ENCODE results near the gene TRIM38.
"Not testable (repeated sequence)": the region's sequence is repeated elsewhere in the genome, so short reads cannot be mapped to it uniquely, and the experiment has no call there.

Gene TRIM38, protein sequence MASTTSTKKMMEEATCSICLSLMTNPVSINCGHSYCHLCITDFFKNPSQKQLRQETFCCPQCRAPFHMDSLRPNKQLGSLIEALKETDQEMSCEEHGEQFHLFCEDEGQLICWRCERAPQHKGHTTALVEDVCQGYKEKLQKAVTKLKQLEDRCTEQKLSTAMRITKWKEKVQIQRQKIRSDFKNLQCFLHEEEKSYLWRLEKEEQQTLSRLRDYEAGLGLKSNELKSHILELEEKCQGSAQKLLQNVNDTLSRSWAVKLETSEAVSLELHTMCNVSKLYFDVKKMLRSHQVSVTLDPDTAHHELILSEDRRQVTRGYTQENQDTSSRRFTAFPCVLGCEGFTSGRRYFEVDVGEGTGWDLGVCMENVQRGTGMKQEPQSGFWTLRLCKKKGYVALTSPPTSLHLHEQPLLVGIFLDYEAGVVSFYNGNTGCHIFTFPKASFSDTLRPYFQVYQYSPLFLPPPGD

DNA sequence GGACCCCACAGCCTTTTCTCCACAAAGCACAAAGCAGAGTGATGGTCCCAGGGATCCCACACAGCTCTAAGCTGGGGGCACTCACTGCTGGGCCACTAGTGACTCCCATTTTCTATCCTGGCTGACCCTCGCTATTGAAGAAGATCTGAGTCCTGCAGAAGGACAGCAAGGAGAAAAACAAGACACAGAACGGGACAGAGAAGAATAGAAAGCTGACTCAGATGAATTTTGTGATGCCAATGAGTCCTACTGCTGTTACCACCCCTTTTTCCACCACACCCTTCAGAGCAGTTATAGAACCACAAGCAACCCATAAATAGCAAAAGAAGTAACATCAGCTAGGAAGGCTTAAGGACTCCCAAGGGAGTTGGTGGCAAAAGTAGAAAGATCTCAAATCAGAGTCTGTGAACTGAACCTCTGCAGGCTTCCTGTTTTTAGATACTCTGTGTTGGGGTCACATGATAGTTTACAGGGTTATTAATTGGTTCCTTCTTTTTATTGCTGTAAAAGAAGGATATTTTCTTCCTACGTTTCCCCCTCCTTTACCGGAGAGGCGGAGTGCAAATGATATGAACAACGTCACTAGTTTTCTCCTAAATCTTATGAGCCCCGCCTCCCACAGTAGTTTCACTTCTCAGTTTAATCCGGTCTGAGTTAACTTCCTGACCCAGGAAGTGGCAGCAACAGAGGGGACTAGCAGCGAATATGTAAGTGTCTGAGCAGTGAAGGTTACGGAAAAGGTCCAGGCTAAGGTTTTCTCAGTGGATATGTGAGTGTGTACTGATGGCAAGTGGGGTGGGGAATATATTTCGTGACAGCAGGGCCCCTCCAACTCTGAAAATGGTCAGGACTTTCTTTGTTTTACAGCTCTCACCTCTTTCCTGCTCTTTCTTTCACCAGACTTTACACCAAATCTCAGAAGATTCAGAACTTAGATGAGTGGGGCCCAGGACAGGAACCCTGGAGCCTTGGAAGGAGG, at the start of gene TRIM38:
Gene TRIM38 (plus strand): TSS at position 654 of the 979 bp plus-strand sequence. CDS start 3,721 bp downstream, outside the sequence.
- DNase-seq, result no peak

DNA sequence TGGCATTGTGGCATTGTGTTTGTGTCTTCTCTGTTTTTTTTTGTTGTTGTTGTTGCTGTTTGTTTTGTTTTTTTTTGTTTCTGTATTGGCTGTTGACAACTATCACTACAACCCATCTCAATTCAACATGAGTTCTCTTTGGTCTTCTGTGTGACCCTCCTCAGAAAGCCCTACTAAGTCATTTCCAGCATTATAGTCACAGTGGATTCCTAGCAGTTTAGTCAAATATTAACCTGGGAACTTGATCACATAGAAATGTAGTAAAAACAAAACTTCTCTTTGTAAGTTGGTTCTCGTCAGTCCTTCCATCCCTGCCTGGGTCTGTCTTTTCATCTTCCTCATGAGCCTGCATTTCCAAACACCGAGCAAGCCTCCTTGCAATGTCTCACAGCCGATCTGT, 48.9 kb upstream of the TRIM38 start:
- DNase-seq, result no peak

DNA sequence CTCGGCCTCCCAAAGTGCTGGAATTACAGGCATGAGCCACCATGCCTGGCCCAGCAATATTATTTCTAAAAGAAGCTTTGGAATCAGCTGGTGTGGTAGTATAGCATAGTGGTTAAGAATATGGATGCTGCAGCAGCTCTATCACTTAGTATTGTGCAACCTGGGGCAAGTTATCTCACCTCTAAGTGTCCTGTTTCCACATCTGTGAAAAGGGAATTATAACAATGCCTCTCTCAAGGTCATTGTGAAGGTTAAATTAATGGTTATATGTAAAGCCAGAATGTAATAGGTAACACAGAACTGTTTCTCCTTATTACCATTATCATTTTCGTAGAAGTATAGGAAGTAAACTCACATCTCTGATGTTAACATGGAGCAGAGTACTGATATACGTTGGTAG, 46.3 kb upstream of the TRIM38 start:
- DNase-seq, result no peak

DNA sequence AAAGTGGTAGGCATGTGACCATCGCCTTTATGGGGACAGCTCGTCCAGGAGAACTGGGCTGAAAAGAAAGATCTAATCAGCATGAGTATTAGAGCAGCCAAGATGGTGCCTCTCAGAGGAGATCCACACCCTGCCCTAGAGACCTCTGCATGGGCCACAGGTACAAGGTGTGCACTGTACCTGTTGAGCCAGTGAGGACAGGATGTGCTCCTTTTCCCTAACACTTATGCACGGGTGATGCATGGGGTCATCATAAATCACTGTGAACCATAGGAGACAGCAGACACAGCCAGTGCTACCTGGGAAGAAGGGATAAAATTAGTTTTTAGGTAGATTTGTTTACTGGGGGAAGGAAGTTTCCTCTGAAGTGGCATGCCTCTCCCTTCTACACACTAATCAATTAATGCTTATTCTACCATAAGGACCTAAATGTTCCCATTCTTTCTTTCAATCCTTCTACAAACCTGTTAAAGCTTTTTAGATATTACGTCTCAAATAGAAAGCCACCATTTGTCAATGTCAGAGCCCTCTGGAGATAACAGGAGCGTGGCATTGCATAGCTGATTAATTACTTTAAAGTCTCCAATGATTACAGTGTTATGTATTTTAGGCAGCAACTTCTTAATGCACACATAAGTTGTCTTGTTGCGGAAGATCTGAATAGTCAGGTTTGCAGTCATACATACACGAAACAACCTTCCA, 45.7 kb upstream of the TRIM38 start:
- no peak for DNase-seq

DNA sequence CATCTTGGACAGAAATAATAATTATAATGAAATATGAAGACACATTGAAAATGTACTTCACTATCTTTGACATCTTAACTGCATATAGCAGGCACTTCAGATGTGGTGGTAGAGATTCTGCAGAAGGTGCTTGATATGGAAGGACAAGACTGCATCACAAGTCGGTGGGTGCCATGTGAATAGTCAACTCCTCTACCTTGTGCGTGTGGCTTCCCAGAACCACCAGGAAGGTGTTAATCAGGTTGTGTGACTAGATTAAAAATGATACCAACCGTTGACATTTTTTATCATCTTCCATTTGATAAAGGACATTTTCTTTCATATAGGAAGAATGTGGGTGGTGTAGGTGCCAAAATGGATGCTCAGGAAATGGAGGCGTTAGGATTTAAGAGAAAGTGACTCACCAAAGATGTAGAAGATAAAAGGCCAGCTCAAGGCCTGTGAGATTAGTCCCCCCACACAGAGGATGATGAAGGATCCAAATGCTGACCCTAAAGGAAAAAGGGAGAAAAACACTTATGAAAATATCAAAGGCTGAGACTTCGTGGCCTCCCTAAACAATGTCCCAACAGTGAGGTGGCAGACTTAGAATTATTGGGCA, 44.4 kb upstream of the TRIM38 start:
- no peak for DNase-seq

DNA sequence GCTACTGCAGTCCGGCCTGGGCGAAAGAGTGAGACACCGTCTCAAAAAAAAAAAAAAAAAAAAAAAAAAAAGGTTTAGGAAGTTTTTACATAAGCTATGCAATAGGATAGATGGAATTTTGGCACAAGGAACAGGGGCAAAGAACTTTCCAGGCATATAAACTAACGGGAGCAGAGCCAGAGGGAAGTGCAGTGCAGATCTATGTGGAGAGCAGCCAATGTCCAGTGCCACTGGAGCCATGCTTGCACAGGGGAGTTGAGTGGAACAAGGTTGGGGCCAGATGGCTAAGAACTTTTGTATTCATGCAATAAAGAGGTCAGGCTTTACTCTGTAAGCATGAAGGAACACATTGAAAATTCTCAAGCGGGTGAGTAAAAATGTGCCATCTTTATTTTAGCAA, 42.9 kb upstream of the TRIM38 start:
- no peak for DNase-seq

DNA sequence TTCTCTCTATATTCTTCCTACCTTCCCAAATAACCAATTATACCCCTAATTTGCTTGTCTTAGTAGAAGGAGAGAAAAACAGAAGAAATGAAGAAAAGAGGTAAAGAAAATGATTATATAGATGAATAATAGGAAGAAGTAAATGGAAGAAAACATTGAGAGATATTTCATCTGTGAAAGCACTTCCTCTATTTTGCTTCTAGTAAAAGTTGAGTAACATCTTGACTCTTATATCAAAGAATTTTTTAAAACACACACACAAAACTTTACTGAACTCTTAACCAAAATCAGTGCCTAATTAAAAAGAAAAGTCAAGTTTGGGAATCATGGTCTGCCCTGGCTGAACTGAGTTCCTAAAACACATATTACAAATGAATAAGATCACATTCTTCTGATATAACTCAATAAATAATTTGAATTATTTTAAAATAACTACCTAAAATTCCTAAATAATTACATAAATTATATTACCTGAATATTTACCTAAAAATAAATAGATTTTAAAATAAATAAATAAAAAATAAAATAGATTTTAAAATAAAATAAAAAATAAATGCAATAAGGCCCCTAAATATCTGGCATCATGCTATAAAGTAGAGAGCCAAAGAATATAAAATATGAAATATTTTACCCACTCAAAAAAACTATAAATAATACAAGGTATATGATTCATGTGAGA, 40.9 kb upstream of the TRIM38 start:
- DNase-seq, result no peak

DNA sequence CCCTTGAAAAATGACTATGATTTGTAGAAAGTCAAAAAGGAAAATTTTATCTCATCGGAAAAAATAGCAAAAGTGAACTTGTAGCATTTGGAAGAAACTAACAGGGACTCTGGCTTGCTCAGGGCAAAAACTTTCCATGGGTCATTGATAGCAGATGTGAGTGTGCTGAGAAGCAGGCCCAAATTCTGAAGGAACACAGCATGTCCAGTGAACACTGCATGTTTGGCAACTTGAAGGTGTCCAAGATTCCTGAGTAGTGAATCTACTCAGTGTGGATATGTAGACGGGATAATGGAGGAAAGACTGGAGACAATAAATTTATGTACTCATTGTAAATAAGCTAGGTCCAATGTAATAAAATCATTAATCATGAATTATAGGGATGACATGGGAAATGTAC, 40.3 kb upstream of the TRIM38 start:
- no peak for DNase-seq

DNA sequence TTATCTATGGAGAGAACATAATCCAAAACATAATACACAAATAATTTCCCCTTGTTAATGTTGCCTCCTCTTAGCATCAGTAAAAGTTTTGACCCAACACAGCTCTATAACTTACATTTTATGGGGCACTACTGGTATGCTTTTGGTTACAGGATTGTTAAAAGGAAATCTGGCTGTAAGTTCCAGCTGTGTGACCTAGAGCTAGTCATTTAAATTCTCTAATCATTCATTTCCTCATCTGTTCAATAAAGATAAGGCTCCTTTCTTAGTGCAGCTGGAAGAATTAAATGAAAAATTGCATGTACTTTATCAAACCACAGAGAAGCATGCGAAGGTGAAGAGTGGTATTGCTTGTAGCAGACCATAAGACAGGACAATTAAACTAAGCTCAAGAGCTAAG, 36.7 kb upstream of the TRIM38 start:
- no peak for DNase-seq

DNA sequence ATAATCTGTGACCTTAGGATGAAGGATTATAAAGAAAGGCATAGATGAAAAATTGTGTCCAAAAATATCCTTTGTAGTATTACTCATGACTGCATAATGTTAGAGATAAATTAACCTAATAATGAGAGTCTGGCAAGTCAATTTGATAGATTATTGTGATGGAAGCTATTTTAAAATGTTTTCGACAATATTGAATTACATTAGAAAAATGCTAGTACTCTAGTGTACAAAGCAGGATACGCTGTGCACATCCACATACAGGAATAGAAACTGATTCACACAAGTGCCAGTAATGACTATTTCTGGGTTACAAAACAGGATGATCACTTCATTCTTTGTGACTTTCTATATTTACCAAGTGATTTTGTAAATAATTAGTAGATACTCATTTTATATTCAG, 35.4 kb upstream of the TRIM38 start:
- DNase-seq, result no peak

DNA sequence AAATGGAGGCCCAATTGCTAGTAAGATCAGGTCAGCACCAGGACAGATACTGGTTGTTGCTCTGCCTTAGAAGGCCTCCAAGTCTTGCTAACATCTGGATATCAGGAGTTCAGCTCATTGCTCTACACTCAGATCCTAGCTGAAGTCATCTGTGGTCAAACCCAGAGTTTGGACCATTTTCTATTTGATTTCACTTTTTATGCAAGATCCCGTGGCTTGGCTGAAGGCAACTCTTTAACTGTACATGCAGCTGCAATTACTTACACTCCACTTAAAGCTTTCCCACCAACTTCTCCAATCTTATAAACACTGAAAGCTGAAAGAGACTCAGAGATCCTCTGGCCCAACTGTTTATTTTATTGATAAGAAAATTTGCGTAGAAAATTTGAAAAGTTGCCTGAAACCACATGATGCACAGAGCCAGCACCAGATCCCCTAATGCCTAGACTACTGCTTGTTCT, 34.8 kb upstream of the TRIM38 start:
- DNase-seq, result no peak

DNA sequence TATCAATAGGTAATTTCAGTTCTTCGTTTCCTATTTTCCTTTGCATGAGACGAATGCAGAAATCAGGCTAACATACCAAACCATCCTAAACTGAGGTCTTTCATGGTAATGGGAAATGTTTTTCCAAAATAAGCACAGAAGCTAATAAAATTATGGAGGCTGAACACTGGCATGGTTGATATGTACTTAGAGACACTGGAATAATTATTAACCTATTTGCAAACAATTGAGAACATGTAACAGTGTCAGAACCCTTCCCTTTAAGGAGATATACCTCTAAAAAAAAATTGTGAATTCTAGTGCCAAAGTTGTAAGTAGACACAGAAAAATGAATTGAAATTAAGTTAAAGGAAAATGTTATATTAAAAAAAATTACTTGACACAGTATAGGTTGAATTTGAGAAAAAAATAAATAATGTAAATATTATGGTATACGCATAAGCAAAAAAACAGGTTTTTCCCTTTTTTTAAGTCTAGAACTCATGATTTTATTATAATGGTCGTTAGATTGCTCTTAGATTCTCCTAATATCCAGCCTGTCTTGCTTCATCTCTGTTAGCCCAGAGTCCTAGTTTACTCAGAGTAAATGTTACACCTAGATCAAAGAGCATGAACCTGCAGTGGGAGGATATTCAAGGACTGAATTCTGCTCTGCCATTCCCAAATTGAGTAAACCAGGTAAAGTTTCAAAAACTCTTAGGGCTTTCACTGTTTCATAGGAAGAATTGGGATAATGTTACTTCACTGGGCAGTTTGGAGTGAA, 33.9 kb upstream of the TRIM38 start:
- DNase-seq, result no peak

DNA sequence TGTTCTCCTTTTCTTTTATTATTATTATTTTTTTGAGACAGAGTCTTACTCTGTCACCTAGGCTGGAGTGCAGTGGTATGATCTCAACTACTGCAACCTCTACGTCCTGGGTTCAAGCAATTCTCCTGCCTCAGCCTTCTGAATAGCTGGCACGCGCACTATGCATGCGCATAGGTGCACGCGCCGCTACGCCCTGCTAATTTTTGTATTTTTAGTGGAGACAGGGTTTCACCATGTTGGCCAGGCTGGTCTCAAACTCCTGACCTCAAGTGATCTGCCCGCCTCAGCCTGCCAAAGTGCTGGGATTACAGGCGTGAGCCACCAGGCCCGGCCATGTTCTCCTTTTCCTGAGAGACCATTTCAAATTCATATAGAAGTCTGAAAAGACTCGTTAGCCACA, 32.8 kb upstream of the TRIM38 start:
- DNase-seq, result not testable (repeated sequence)

DNA sequence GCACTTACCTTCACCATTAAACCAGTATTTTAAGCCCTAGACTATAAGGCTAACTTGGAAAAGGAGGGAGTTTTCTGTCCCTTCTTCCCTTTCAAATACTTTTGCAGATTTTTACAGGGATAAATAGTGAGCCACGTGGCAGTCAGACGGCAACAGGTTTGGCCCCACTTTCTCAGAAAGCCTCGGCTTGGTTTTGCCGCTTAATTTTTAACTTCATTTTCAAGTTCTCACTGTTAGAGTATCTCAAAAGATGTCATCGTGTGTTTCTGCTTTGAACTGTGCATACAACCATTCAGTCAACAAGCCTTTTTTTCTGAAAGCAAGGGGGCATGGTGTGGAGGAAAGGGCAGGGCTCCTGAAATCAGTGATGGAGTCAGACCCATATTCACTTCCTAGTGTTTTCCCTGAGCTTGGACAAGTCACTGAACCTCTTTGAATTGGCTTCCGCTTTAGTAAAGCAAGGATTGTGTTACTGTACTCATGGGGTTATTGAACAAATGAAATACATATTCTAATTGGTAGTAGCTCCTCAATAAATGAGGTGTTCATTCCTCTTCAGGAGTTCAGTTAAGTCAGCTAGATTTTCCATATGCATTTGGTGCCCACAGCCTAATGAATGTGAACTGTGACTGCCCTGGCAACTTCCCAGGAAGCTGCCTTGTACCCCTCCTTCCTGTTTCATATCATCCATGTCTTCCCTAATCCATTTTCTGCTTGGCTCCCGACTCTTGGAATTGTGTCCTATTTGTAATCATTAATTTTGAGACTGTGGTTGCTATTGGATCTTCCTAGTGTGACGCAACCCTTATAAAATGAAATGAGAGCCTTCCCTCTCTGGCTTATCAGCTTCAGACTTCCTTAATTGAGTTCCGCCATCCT, 31.8 kb upstream of the TRIM38 start, which contains the start of gene SLC17A2:
Gene SLC17A2 (minus strand): TSS at position 160 of the 879 bp plus-strand sequence. CDS start 4,895 bp downstream, outside the sequence.
- no peak for DNase-seq

DNA sequence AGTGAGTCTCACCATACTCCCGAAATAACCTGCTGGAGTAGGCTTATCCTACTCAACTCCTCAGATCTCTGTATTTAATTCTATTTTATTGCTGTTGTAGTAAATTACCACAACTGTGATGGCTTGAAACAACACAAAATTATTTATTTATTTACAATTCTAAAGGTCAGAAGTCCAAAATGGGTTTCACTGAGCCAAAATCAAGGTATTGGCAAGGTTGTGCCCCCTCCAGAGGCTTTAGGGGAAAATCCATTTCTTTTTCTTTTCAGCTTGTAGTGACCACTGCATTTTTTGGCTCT, 31.2 kb upstream of the TRIM38 start:
- no peak for DNase-seq

DNA sequence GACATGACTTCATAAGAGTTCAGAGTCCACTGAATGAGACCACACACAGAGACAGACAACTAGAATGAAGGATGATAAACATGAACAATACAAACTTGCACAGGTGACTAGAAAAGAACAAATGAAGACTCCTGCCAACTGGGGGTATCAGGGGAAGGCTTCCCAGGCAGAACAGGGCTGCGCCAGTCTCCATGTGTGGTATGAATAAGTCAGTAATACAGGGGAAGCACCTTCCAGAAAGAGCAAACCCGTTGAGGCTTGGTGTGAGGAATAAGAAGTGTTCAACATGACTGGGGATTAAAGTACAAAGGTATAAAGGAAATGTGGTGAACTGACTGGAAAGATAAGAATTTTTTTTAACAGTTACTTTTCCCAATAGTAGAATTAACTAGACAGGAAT, 28.4 kb upstream of the TRIM38 start:
- no peak for DNase-seq

DNA sequence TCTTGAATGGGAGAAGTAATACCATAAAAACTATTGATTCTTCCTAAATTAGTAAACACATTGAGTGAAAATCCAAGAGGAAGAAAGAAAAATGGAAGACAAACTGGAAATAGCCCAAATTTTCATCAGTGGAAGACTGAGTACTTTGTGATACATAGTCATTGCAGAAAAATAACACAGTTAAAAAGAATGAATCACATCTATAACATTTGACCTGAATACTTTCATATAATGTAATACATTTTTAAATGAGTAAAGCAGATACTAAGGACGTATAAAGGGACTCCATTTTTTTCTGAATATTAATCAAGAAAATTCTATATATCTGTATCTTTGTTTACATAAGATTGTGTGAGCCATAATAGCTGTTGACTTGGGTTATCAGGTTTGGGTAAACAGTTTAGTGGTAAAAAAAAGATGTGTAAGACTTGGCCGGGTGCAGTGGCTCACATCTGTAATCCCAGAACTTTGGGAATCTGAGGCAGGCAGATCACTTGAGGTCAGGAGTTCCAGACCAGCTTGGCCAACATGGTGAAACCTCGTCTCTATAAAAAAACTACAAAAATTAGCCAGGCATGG, 27.8 kb upstream of the TRIM38 start:
- DNase-seq, result no peak

DNA sequence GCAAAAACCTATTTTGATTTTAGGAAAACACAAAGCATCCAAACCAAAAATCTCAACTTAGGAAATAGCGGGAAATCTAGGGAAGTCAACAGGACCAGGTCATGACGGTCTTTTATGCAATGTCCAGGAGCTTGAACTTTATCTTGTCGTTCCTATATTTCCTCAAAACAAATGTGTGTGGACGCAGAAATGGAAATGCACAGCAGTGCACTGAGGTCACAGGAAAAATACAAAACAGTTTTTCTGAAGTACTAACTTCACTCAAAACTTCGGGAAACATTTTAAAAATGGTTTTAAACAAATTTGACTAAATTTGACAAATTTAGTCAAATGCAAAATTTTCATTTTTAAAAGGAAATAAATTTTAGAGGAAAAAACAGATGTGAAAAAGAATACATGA, 26.6 kb upstream of the TRIM38 start:
- no peak for DNase-seq

DNA sequence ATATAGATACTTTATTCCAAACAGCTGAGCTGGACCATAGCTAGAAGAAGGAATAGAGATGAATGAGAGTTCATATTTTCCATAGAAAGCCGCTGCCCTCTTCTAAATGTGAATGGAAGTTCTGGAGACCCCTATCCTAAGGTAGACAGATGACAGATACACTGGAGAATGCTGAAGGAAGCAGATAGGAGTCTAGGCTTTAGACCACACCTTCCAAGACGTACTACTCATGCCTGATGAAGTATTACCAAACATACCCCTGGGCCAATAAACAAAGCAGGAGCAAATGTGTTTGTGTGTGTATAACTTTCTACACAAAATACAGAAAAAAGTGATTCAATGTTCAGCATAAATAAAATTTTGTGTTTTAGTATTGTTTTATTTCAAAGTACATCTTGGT, 23.0 kb upstream of the TRIM38 start:
- DNase-seq, result no peak
